Left ventricle myocardium superior (tissue), 1 donor: ENCODE data around the gene ROR1. TPM values are rescaled to one million over a fixed set of nuclear protein-coding genes. Genes with fewer than 3 reads are reported as not detected.
A peak's percentile ranks its signal among the peaks of the same experiment; 100 is the strongest.

Experiments used
- ATAC-seq: fragments of 200-7000 bp; cut with Tn5 transposase; one replicate; pipeline ENCODE4 v1.9.1; 2020; ENCODE audit warnings: mild to moderate bottlenecking, moderate library complexity
- DNase-seq: peaks from one replicate; pipeline ENCODE4 v3.0.0-alpha.2; 2020
- intact Hi-C: fragments of 100-400 bp; cut with micrococcal nuclease; formaldehyde crosslinking; loops from one replicate; pipeline ENCODE4 v1.11.0; 2022
- total RNA-seq: library from RNA; stranded (reverse); fragmentation: NEBNext Ultra II Directional; extraction: Animal tissue kit (Norgen Biotek cat#: 25700); gene quantifications from one replicate; pipeline ENCODE4 v1.2.1, GENCODE V29; 2021
- donor health status: DM: no; HTN: yes; CAD: no; lungs with severe emphysema.

ROR1 gene
- total RNA-seq, 1 donor from 2014 or later: 9.0 TPM

GRCh38 chr1:63937461-63938022, 163.7 kb downstream of the ROR1 start:
- intact Hi-C loops: no loop called here
- ATAC-seq (no peak), DNase-seq (no peak)

GRCh38 chr1:63940440-63940839, 166.6 kb downstream of the ROR1 start:
- intact Hi-C loops: no loop called here
- ATAC-seq (no peak), DNase-seq (no peak)

GRCh38 chr1:63943393-63943792, 169.6 kb downstream of the ROR1 start:
- intact Hi-C loops: no loop called here
- DNase-seq (no peak), ATAC-seq (no peak)

GRCh38 chr1:63945943-63946342, 172.1 kb downstream of the ROR1 start:
- ATAC-seq (peak; percentile 66), DNase-seq (no peak)
- intact Hi-C loops: no loop called here

GRCh38 chr1:63946866-63947491, 173.2 kb downstream of the ROR1 start:
- DNase-seq: peak; percentile 54
- intact Hi-C loops: no loop called here
- peak; percentile 81 for ATAC-seq

GRCh38 chr1:63947904-63948303, 174.1 kb downstream of the ROR1 start:
- intact Hi-C loops: no loop called here
- DNase-seq (no peak), ATAC-seq (no peak)

- ATAC-seq (peak; percentile 34), DNase-seq (no peak)
- intact Hi-C loops: no loop called here
Observed at GRCh38 chr1:63950023-63950422, 176.2 kb downstream of the ROR1 start.

- intact Hi-C loops: no loop called here
- DNase-seq (no peak), ATAC-seq (no peak)
Observed at GRCh38 chr1:63951059-63951946, 177.5 kb downstream of the ROR1 start.

GRCh38 chr1:63954187-63954586, 180.4 kb downstream of the ROR1 start:
- ATAC-seq (no peak), DNase-seq (no peak)
- intact Hi-C loops: no loop called here

GRCh38 chr1:63955370-63956145, 181.7 kb downstream of the ROR1 start:
- DNase-seq (no peak), ATAC-seq (no peak)
- intact Hi-C loops: no loop called here

- ATAC-seq (no peak), DNase-seq (no peak)
- intact Hi-C loops: no loop called here
Observed at GRCh38 chr1:63958556-63958955, 184.7 kb downstream of the ROR1 start.

- intact Hi-C loops: no loop called here
Observed at GRCh38 chr1:63960326-63960725, 186.5 kb downstream of the ROR1 start.

GRCh38 chr1:63966016-63966415, 192.2 kb downstream of the ROR1 start:
- intact Hi-C loops: no loop called here
- DNase-seq (no peak), ATAC-seq (no peak)

More at GRCh38 chr1:63960326-63960725, 186.5 kb downstream of the ROR1 start:
- ATAC-seq: no peak
- DNase-seq: no peak

- intact Hi-C loops: no loop called here
Observed at GRCh38 chr1:63967901-63968300, 194.1 kb downstream of the ROR1 start.

GRCh38 chr1:63968663-63969440, 195.0 kb downstream of the ROR1 start:
- ATAC-seq (peak; percentile 85), DNase-seq (peak; percentile 71)
- intact Hi-C loops: no loop called here

More at GRCh38 chr1:63967901-63968300, 194.1 kb downstream of the ROR1 start:
- ATAC-seq: no peak
- DNase-seq: no peak

GRCh38 chr1:63969441-63969901, 195.7 kb downstream of the ROR1 start:
- ATAC-seq: peak; percentile 25
- no peak for DNase-seq
- intact Hi-C loops: no loop called here

GRCh38 chr1:63971557-63971956, 197.7 kb downstream of the ROR1 start:
- ATAC-seq (no peak), DNase-seq (no peak)
- intact Hi-C loops: no loop called here

- intact Hi-C loops: no loop called here
- ATAC-seq: peak; percentile 53
Observed at GRCh38 chr1:63973005-63973419, 199.2 kb downstream of the ROR1 start.

GRCh38 chr1:63974966-63975365, 201.1 kb downstream of the ROR1 start:
- ATAC-seq (no peak), DNase-seq (no peak)
- intact Hi-C loops: no loop called here

More at GRCh38 chr1:63973005-63973419, 199.2 kb downstream of the ROR1 start:
- no peak for DNase-seq
